Measurements from ENCODE around the gene TAF11L4.
"Not testable (repeated sequence)": the region's sequence is repeated elsewhere in the genome, so short reads cannot be mapped to it uniquely, and the experiment has no call there.

GRCh38 chr5:17517526-17517925 lies 4.1 kb upstream of the TAF11L4 start:
- not testable (repeated sequence) for TF ChIP-seq CTCF (conservative IDR thresholded peaks at IDR 0.05); ZFX (IDR thresholded peaks at IDR 0.05)
